Measurements from ENCODE around the gene GGT6.

The GGT6 gene

DNA sequence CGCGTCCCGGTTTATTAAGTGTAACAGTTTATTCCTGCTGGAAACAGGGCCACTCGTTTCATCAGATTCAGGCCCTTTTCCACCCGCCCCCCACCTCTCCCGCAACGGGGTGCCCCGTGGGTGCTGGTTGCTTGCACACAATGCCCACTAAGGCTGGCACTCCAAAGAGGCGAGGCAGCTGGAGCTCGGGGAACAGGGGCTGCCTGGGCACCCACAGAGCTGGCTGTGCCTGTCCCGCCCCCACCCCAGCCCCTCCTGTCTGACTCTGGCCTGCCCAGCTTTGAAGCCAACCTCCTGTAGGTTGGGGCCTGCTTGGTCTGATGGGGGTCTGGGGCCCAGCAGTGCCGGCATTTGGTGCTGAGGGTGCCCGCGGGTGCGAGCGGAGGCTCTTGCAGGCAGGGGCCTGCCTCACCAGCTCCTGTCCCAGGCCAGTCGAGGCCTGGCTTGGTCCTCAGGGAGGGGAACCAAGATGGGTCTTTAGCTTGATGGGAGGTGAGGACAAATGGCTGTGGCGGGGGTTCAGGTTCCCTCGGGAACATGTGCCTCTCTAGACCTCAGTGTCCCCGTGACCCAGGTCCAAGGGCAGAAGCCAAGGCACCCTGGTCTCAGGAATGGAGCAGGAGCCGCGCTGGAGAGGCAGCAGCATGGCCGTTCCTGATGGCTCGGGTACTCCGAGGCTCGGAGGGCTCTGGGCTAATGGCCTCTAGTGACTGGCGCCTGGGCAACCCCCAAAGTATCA lies 25.3 kb downstream of the GGT6 start:
- H3K27ac Mint-ChIP-seq: no peak overlapping the region
- TF ChIP-seq, protein P1, sequence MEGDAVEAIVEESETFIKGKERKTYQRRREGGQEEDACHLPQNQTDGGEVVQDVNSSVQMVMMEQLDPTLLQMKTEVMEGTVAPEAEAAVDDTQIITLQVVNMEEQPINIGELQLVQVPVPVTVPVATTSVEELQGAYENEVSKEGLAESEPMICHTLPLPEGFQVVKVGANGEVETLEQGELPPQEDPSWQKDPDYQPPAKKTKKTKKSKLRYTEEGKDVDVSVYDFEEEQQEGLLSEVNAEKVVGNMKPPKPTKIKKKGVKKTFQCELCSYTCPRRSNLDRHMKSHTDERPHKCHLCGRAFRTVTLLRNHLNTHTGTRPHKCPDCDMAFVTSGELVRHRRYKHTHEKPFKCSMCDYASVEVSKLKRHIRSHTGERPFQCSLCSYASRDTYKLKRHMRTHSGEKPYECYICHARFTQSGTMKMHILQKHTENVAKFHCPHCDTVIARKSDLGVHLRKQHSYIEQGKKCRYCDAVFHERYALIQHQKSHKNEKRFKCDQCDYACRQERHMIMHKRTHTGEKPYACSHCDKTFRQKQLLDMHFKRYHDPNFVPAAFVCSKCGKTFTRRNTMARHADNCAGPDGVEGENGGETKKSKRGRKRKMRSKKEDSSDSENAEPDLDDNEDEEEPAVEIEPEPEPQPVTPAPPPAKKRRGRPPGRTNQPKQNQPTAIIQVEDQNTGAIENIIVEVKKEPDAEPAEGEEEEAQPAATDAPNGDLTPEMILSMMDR (IDR thresholded peaks at IDR 0.05): no peak
- no peak for DNase-seq
- H3K36me3 Mint-ChIP-seq (ENCODE audit: low read depth): peaks cover 4% of the 10 kb centered on the region
- no peak overlapping the region for H3K4me3 Mint-ChIP-seq
- peaks cover 7% of the 10 kb centered on the region for H3K27me3 Mint-ChIP-seq (ENCODE audit: low read depth, poor library complexity)
- H3K4me1 Mint-ChIP-seq: peaks cover 35% of the 10 kb centered on the region
- no peaks in the 10 kb centered on the region for H3K9me3 Mint-ChIP-seq

DNA sequence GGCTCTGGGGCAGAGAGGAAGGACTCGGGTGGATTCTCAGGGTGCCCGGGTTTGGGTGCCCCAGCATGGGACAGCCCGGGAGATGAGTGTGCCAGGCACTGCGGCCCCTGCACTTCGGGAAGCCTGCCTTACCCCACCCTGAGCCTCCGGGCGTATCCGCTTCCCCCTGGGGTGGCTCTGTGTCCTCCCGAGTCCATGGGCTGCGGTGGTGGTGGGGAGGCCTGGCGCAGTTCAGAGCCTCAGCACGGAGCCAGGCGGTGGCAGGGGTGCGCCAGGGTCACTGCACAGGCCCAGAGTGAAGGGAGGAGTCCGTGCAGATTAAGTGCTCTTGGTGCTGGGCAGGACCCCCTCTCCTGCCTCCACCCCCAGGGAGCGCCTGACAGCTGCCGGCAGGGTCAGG lies 25.9 kb downstream of the GGT6 start:
- Mint-ChIP-seq H3K4me1 (peaks cover 36% of the 10 kb centered on the region), H3K4me3 (no peak overlapping the region), H3K36me3 (ENCODE audit: low read depth) (no peaks in the 10 kb centered on the region), H3K9me3 (no peaks in the 10 kb centered on the region), H3K27me3 (ENCODE audit: low read depth, poor library complexity) (peaks cover 7% of the 10 kb centered on the region), H3K27ac (no peak overlapping the region)
- TF ChIP-seq, protein P1 (IDR thresholded peaks at IDR 0.05): no peak
- DNase-seq: no peak

DNA sequence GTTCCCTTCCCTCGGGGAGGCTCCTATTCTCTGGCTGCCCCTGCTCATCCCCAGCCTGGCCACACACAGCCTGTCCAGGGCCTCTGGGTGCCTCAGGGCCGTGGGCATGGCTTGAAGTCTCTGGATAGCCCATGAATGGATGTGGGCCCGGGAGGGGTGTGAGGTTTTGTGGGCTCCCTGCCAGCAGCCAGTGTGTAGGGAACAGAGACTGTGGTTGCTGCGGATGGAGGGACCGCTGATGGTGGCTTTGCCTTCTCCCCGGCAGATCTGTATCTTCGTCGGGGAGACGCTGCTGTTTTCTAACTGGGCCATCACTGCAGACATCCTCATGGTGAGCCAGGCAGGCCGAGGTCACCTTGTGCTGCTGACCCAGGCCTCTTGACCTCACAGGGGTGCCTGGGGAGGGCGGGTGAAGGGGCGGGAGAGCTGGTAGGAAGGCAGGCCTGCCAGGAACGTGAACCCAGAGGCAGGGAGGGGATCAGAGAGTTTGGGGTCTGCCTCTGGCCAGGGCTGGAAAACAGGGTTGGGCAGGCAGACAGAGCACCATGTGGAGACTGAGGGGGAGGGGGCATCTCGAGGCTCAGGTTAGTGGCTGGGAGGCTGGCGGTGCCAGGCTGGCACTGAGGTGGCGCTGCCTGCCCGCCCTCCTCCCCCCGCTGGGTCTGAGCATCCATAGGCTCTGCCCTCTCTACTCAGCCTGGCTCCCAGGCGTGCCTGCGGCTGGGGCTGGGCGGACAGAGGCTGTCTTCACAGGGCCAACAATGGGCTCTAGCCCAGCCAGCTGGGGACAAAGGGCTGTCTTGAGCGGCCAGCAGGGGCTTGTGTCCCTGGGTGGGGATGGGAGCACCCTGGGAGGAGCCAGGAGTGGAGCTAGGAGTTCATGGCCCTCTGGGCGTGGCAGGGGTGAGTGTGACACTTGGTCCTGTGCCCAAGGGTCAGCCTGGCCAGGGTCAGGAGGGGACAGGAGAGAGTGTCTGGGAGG lies 26.6 kb downstream of the GGT6 start:
- TF ChIP-seq, protein P1 (IDR thresholded peaks at IDR 0.05): no peak
- no peak for DNase-seq
- peaks cover 38% of the 10 kb centered on the region for H3K4me1 Mint-ChIP-seq
- no peak overlapping the region for H3K4me3 Mint-ChIP-seq
- H3K9me3 Mint-ChIP-seq: no peaks in the 10 kb centered on the region
- peaks cover 7% of the 10 kb centered on the region for H3K27me3 Mint-ChIP-seq (ENCODE audit: low read depth, poor library complexity)
- no peak overlapping the region for H3K27ac Mint-ChIP-seq
- no peaks in the 10 kb centered on the region for H3K36me3 Mint-ChIP-seq (ENCODE audit: low read depth)

DNA sequence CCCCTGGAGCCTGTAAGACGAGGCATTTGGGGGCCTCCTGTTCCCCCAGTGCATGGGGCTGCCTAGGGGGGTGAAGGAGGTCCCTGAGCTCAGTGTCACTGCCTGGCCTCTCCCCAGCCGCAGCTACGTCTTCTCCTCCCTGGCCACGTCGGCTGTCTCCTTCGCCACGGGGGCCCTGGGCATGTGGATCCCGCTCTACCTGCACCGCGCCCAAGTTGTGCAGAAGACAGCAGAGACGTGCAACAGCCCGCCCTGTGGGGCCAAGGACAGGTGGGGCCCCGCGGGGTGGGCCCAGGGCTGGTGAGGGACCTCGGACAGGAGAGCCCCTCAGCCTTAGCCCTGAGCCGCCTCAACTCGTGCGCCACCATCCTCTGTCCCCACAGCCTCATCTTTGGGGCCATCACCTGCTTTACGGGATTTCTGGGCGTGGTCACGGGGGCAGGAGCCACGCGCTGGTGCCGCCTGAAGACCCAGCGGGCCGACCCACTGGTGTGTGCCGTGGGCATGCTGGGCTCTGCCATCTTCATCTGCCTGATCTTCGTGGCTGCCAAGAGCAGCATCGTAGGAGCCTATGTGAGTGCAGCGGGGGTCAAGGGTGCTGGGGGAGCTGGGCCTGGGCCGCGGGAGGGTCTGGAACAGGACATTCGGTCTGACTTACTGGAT lies 27.4 kb downstream of the GGT6 start:
- Mint-ChIP-seq H3K27ac (no peak overlapping the region), H3K27me3 (ENCODE audit: low read depth, poor library complexity) (peaks cover 7% of the 10 kb centered on the region)
- TF ChIP-seq, protein P1 (IDR thresholded peaks at IDR 0.05): no peak

DNA sequence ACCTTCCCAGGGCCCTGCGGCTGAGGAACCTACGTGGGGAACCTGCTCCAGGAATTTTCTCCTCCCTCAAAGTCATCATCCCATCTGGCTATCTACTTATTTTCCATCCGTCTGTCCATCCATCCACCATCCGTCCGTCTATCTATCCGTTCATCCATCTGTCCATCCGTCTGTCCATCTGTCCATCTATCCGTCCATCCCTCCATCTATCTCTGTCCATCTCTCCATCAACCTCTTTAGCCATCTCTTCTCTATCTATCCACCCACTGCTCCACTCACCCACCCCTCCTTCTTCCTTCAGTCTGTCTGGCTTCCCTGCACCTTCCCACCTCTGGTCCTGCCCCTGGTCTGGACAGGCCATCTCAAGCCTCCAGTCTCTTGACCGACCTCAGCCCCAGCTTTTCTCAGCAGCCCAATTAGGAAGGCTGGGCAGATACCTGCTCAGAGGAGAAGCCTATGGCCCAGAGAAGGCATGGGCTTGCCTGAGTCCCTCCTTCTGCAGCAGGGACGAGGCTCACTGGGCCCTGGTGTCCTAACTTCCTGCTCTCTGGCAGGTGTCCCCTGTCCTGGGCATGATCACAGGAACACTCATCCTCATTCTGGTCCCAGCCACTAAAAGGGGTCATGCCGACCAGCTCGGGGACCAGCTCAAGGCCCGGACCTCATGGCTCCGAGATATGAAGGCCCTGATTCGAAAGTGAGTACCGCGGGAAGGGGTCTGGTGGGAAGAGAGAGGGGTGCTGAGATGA lies 28.2 kb downstream of the GGT6 start:
- no peaks in the 10 kb centered on the region for H3K9me3 Mint-ChIP-seq
- no peak for DNase-seq
- peaks cover 7% of the 10 kb centered on the region for H3K27me3 Mint-ChIP-seq (ENCODE audit: low read depth, poor library complexity)
- no peaks in the 10 kb centered on the region for H3K36me3 Mint-ChIP-seq (ENCODE audit: low read depth)
- TF ChIP-seq, protein P1 (IDR thresholded peaks at IDR 0.05): no peak
- H3K27ac Mint-ChIP-seq: peak overlapping the region; percentile 49
- no peak overlapping the region for H3K4me3 Mint-ChIP-seq
- H3K4me1 Mint-ChIP-seq: peaks cover 42% of the 10 kb centered on the region

More for the DNA sequence above, 27.4 kb downstream of the GGT6 start:
- Mint-ChIP-seq H3K9me3 (no peaks in the 10 kb centered on the region), H3K4me3 (no peak overlapping the region), H3K36me3 (ENCODE audit: low read depth) (no peaks in the 10 kb centered on the region), H3K4me1 (peaks cover 38% of the 10 kb centered on the region)
- DNase-seq: no peak
